ENCODE data around the gene RTP3.

The RTP3 gene

GRCh38 chr3:46497556-46498265 is at the start of gene RTP3:
TSS of gene RTP3 (plus strand) at chr3:46497976. CDS start at chr3:46498063, 87 bp downstream.
- Mint-ChIP-seq H3K36me3 (ENCODE audit: low read depth) (no peaks in the 10 kb centered on the region), H3K4me3 (no peak within 1 kb of the TSS), H3K27ac (no peak within 1 kb of the TSS), H3K4me1 (peaks cover 12% of the 10 kb centered on the region), H3K27me3 (ENCODE audit: low read depth, poor library complexity) (peaks cover 7% of the 10 kb centered on the region), H3K9me3 (peaks cover 19% of the 10 kb centered on the region)
- no peak for TF ChIP-seq CTCF (IDR thresholded peaks at IDR 0.05)
- DNase-seq, result no peak

GRCh38 chr3:46448721-46449120 is 49.1 kb upstream of the RTP3 start:
- H3K27ac Mint-ChIP-seq, result no peak overlapping the region
- H3K4me1 Mint-ChIP-seq, result no peaks in the 10 kb centered on the region

DNA sequence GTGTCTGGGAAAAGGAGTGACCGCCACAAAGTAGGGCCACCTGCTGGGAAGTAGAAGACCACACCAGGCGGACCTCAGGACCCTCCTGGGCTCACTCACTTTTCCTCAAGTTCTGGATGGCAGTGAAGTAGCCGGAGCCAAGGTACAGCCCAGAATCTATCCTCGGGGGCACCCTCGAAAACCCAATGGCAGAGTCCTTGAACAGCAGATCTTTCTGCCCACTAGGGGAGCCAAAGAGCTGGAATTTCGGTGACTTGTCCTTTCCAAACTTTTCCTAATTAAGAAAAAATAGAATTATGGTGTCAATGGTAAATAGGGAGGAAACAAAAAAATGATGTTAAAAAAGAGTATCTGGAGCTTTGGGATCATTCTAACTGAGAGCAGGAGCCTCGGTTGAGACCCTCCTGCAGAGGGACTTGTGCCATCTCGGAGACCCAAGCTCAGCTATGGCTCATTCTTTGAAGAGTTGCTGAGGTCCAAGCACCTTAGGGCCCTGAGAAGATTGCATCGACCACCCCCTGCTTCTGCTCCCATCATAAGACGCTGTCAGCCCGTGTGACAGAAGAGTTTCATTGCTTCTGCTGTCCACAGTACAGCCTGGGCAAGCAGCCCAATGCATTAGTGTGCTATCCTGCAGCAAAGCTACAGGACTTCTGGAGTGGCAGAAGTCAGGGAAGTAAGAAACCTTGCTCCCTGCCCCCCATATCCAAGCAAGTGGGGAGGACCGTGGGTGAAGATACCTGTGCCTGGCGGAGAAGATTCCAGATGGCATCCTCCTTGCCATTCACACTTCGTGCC is 47.8 kb upstream of the RTP3 start:
- Mint-ChIP-seq H3K36me3 (ENCODE audit: low read depth) (no peaks in the 10 kb centered on the region), H3K4me1 (no peaks in the 10 kb centered on the region), H3K27ac (no peak overlapping the region), H3K9me3 (no peaks in the 10 kb centered on the region), H3K27me3 (ENCODE audit: low read depth, poor library complexity) (peaks cover 25% of the 10 kb centered on the region), H3K4me3 (no peak overlapping the region)
- peak; percentile 25 for DNase-seq
- peak; percentile 58 for TF ChIP-seq CTCF (IDR thresholded peaks at IDR 0.05)

More at GRCh38 chr3:46448721-46449120, 49.1 kb upstream of the RTP3 start:
- Mint-ChIP-seq H3K4me3 (no peak overlapping the region), H3K9me3 (no peaks in the 10 kb centered on the region), H3K36me3 (ENCODE audit: low read depth) (no peaks in the 10 kb centered on the region), H3K27me3 (ENCODE audit: low read depth, poor library complexity) (peaks cover 19% of the 10 kb centered on the region)
- DNase-seq, result no peak
- no peak for TF ChIP-seq CTCF (IDR thresholded peaks at IDR 0.05)

DNA sequence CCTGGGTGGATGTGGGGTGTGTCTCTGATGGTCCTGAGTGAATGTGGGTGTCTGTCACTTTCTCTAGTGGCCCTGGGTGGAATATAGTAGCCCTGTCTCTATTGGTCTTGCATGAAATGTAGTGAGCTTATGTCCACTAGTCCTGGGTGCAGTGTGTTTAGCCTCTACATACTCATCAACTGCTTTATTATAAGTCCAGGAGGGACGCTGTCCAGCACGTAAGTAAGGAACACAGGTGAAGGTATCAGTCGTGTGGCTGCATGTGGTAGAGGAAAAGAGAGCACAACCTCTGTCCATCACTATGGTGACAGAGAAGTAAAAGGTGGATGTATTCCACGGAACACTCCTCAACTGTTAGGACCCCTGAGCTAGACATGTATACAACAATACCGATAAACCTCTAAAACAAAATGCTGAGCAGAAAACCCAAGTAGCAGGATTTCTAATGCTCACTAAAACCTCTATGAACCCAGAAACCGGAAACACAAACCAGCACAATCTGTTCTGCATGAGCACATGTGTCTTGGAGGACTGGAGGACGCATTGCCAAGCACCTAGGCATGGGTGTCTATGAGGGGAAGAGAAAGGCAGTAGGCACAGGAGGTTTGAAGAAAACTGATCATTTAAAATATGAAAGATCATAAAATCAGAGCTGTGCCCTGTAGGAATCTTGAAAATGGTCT is 44.1 kb upstream of the RTP3 start:
- Mint-ChIP-seq H3K36me3 (ENCODE audit: low read depth) (no peaks in the 10 kb centered on the region), H3K9me3 (no peaks in the 10 kb centered on the region), H3K4me3 (no peak overlapping the region), H3K4me1 (no peaks in the 10 kb centered on the region), H3K27ac (no peak overlapping the region), H3K27me3 (ENCODE audit: low read depth, poor library complexity) (peaks cover 19% of the 10 kb centered on the region)
- no peak for TF ChIP-seq CTCF (IDR thresholded peaks at IDR 0.05)
- DNase-seq, result no peak

- DNase-seq, result no peak
- no peak overlapping the region for H3K4me3 Mint-ChIP-seq
- no peak overlapping the region for H3K27ac Mint-ChIP-seq
- no peak for TF ChIP-seq CTCF (IDR thresholded peaks at IDR 0.05)
- peaks cover 19% of the 10 kb centered on the region for H3K27me3 Mint-ChIP-seq (ENCODE audit: low read depth, poor library complexity)
- H3K4me1 Mint-ChIP-seq, result no peaks in the 10 kb centered on the region
- no peaks in the 10 kb centered on the region for H3K36me3 Mint-ChIP-seq (ENCODE audit: low read depth)
- H3K9me3 Mint-ChIP-seq, result no peaks in the 10 kb centered on the region
Measured at GRCh38 chr3:46454209-46454595, 43.6 kb upstream of the RTP3 start.

Measured in nephron progenitor cell (in vitro differentiated cells).